GM10266 (cell line): ENCODE data around the gene OGG1.

ENCODE experiments used
- DNase-seq: peaks from one replicate; pipeline ENCODE4 v3.0.0; 2012; ENCODE audit errors: extremely low spot score
- TF ChIP-seq, protein P1 (sequence below): IDR thresholded peaks from 2 replicates; pipeline ENCODE4 v1.5.1; 2012; ENCODE audit warnings: mild to moderate bottlenecking, low read depth; ENCODE audit not compliant: control insufficient read depth, insufficient read depth; ENCODE audit errors: missing control alignments

OGG1 gene

DNA sequence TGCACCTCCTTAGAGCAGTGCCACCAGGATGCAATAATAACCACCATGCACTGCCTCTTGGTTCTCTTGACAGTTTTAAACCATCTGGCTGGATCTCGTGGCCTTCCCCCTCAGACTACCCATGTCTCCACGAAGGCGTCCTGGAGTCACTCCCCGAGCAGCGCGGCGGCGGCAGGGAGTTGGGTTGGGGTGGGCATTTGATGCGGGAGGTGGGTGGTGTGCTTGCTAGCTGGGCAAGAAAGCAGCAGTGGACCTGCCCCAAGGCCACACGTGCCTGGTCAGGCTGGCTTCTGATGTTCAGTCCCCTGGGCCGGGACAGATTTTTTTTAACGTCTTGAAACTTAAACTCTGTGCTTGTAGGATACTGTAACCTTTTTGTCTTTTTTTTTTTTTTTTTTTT is 56.4 kb downstream of the OGG1 start:
- TF ChIP-seq, protein P1, sequence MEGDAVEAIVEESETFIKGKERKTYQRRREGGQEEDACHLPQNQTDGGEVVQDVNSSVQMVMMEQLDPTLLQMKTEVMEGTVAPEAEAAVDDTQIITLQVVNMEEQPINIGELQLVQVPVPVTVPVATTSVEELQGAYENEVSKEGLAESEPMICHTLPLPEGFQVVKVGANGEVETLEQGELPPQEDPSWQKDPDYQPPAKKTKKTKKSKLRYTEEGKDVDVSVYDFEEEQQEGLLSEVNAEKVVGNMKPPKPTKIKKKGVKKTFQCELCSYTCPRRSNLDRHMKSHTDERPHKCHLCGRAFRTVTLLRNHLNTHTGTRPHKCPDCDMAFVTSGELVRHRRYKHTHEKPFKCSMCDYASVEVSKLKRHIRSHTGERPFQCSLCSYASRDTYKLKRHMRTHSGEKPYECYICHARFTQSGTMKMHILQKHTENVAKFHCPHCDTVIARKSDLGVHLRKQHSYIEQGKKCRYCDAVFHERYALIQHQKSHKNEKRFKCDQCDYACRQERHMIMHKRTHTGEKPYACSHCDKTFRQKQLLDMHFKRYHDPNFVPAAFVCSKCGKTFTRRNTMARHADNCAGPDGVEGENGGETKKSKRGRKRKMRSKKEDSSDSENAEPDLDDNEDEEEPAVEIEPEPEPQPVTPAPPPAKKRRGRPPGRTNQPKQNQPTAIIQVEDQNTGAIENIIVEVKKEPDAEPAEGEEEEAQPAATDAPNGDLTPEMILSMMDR = no peak
- no peak for DNase-seq
